Measurements from ENCODE around the gene CPLX3. TPM values are rescaled to one million over a fixed set of nuclear protein-coding genes. Genes with fewer than 3 reads are reported as not detected.

The CPLX3 gene
- total and polyA plus RNA-seq, 4 donors = 0.05 to 0.13 TPM; not detected in 2

DNA sequence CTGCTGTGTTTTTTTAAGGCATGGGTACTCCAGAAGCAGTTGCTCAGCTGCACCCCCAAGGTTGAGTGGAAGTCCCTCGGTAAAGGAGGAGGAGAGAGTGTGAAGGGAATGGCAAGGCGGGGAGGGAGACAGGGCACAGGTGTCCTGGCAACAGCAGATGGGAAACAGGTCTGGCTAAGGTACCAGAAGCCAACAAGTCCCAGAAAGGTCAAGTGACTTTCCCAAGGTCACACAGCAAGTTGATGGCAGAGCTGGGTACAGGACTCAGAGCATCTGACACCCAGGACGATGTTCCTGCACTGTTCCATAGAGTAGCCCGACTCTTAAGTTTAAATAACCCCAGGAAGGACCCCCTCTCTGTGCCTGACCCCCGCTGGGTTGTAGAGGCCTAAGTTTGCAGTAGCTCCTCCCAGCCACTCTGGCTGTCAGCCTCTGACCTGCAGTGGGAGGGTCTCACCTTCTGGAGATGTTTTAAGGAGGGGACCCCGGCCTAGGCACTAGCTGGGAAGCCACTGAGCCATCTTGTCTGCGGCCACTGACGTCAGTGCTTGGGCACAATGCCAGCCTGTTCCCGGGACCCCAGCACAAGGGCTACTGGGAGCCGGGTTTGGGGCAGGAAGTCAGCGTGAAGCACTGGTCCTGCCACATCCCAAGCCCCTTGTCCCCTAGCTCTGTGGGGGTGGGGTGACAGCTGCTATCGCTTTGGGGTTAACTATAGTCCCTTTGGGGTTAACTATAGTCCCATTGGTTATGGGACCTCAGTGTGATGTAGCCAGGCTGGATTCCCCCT, 34.0 kb upstream of the CPLX3 start:
- WGBS, 2 donors = 66 to 67% methylated on average over 12 of the region's 12 CpGs
- DNase-seq = no peak
- Histone ChIP-seq H3K9me3 (ENCODE audit: control insufficient read depth, low read length) (no peaks in the 10 kb centered on the region), H3K27ac (ENCODE audit: low read depth in 1 of 2, low read length in 2 of 2) (no peak overlapping the region), H3K27me3 (ENCODE audit: control insufficient read depth in 1 of 2, insufficient read depth in 2 of 2, low read length in 1 of 2) (no peaks in the 10 kb centered on the region), H3K4me1 (ENCODE audit: control insufficient read depth in 1 of 2, insufficient read depth in 2 of 2, low read length in 2 of 2) (peaks cover 0 to 5% of the 10 kb centered on the region in 2 donors), H3K36me3 (ENCODE audit: control insufficient read depth in 1 of 2, insufficient read depth in 2 of 2, low read length in 1 of 2) (no peaks in the 10 kb centered on the region), H3K4me3 (ENCODE audit: low read length in 2 of 2) (no peak overlapping the region)
- no peak for ATAC-seq (ENCODE audit: low FRiP score)
- intact Hi-C loops (cut with DNase I) = no loop called here

- no peak overlapping the region for H3K4me3 ChIP-seq (ENCODE audit: low read length in 2 of 2)
- WGBS, 2 donors = 69 to 77% methylated on average over 12 of the region's 12 CpGs
- no peaks in the 10 kb centered on the region for H3K36me3 ChIP-seq (ENCODE audit: control insufficient read depth in 1 of 2, insufficient read depth in 2 of 2, low read length in 1 of 2)
- DNase-seq = no peak
- H3K4me1 ChIP-seq (ENCODE audit: control insufficient read depth in 1 of 2, insufficient read depth in 2 of 2, low read length in 2 of 2) = peaks cover 0 to 5% of the 10 kb centered on the region in 2 donors
- no peaks in the 10 kb centered on the region for H3K27me3 ChIP-seq (ENCODE audit: control insufficient read depth in 1 of 2, insufficient read depth in 2 of 2, low read length in 1 of 2)
- no peak for ATAC-seq (ENCODE audit: low FRiP score)
- no peak overlapping the region for H3K27ac ChIP-seq (ENCODE audit: low read depth in 1 of 2, low read length in 2 of 2)
- H3K9me3 ChIP-seq (ENCODE audit: control insufficient read depth, low read length) = no peaks in the 10 kb centered on the region
- intact Hi-C loops (cut with DNase I) = no loop called here
Observed at GRCh38 chr15:74793135-74794028, 33.0 kb upstream of the CPLX3 start.

DNA sequence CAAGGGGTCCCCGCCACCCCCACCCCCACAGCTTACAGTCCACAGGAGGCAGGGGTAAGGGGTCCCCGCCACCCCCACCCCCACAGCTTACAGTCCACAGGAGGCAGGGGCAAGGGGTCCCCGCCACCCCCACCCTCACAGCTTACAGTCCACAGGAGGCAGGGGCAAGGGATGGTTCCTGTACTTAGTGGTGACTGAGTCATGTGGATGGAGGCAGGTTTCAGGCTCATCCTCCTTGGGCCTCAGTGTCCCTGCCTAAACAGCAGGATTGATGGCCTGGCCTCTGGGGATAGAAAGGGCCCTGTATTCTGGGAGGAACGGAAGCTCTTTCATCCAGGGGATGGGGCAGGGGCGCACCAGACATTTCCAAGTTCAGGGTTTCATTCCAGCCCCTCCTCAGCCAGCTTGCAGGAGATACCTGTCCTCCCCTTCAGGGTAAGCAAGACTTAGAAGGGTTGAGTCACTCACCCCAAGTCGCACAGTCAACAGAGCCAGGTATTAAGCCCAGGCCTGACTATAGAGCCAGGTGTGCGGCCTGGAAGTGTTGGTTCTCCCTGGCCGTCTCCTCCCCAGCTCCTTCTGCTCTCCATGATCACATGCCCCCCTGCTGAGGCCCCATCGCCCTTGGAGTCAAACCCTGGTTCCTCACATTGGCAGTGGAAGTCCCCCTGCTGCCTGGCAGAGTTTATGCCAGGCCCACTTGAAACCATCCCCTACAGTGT, 32.0 kb upstream of the CPLX3 start:
- no peak overlapping the region for H3K27ac ChIP-seq (ENCODE audit: low read depth in 1 of 2, low read length in 2 of 2)
- ATAC-seq (ENCODE audit: low FRiP score) (no peak), DNase-seq (no peak)
- H3K27me3 ChIP-seq (ENCODE audit: control insufficient read depth in 1 of 2, insufficient read depth in 2 of 2, low read length in 1 of 2) = no peaks in the 10 kb centered on the region
- no peak overlapping the region for H3K4me3 ChIP-seq (ENCODE audit: low read length in 2 of 2)
- H3K36me3 ChIP-seq (ENCODE audit: control insufficient read depth in 1 of 2, insufficient read depth in 2 of 2, low read length in 1 of 2) = no peaks in the 10 kb centered on the region
- H3K4me1 ChIP-seq (ENCODE audit: control insufficient read depth in 1 of 2, insufficient read depth in 2 of 2, low read length in 2 of 2) = peaks cover 0 to 5% of the 10 kb centered on the region in 2 donors
- H3K9me3 ChIP-seq (ENCODE audit: control insufficient read depth, low read length) = no peaks in the 10 kb centered on the region
- whole genome bisulfite sequencing, 2 donors = 86 to 89% methylated on average over 7 to 8 of the region's 9 CpGs
- intact Hi-C loops (cut with DNase I) = no loop called here

DNA sequence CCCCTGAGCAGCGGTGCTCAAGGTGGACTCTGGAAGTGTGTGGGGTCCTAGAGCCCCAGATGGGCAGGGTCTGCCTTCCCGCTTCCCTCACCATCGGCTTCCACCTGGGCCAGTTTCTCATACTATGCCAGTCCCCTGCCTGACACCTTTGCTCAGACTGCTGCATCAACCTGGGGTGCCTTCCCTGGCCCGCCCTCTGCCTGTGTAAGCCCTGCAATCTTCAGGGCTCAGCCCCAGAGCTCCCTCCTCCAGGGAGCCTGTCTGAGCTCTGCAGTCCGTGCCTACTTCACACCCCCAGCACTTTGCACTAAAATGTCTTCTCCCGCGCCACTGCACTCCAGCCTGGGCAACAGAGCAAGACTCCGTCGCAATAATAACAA, 31.5 kb upstream of the CPLX3 start:
- intact Hi-C loops (cut with DNase I) = no loop called here
- Histone ChIP-seq H3K4me1 (ENCODE audit: control insufficient read depth in 1 of 2, insufficient read depth in 2 of 2, low read length in 2 of 2) (peaks cover 0 to 3% of the 10 kb centered on the region in 2 donors), H3K27ac (ENCODE audit: low read depth in 1 of 2, low read length in 2 of 2) (no peak overlapping the region), H3K4me3 (ENCODE audit: low read length in 2 of 2) (no peak overlapping the region), H3K27me3 (ENCODE audit: control insufficient read depth in 1 of 2, insufficient read depth in 2 of 2, low read length in 1 of 2) (no peaks in the 10 kb centered on the region), H3K36me3 (ENCODE audit: control insufficient read depth in 1 of 2, insufficient read depth in 2 of 2, low read length in 1 of 2) (no peaks in the 10 kb centered on the region), H3K9me3 (ENCODE audit: control insufficient read depth, low read length) (no peaks in the 10 kb centered on the region)
- ATAC-seq (ENCODE audit: low FRiP score) (no peak), DNase-seq (no peak)
- 88 to 91% methylated on average over 9 of the region's 9 CpGs for whole genome bisulfite sequencing, 2 donors

DNA sequence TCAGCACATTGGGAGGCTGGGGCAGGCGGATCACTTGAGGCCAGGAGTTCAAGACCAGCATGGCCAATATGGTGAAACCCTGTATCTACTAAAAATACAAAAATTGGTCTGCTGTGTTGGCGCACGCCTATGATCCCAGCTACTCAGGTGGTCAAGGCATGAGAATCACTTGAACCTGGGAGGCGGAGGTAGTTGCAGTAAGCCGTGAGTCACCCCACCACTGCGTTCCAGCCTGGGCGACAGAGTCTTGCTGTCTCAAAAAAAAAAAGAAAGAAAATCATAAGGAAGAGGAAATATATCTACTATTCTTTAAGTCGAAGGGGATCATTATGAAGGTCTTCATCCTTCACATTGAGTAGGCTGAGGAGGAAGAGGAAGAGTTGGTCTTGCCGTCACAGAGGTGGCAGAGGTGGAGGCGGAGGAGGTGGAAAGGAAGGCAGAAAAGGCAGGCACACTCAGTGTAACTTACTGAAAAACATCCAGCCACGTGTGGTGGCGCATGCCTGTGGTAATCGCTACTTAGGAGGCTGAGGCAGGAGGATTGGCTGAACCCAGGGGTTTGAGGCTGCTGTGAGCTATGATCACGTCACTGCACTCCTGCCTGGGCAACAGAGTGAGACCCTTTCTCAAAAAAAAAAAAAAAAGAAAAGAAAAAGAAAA, 30.3 kb upstream of the CPLX3 start:
- no peaks in the 10 kb centered on the region for H3K27me3 ChIP-seq (ENCODE audit: control insufficient read depth in 1 of 2, insufficient read depth in 2 of 2, low read length in 1 of 2)
- no peak for ATAC-seq (ENCODE audit: low FRiP score)
- WGBS, 2 donors = 90 to 91% methylated on average over 14 of the region's 14 CpGs
- no peak overlapping the region for H3K4me3 ChIP-seq (ENCODE audit: low read length in 2 of 2)
- H3K36me3 ChIP-seq (ENCODE audit: control insufficient read depth in 1 of 2, insufficient read depth in 2 of 2, low read length in 1 of 2) = no peaks in the 10 kb centered on the region
- no peaks in the 10 kb centered on the region for H3K9me3 ChIP-seq (ENCODE audit: control insufficient read depth, low read length)
- no peak overlapping the region for H3K27ac ChIP-seq (ENCODE audit: low read depth in 1 of 2, low read length in 2 of 2)
- no peak for DNase-seq
- H3K4me1 ChIP-seq (ENCODE audit: control insufficient read depth in 1 of 2, insufficient read depth in 2 of 2, low read length in 2 of 2) = no peaks in the 10 kb centered on the region
- intact Hi-C loops (cut with DNase I) = no loop called here

DNA sequence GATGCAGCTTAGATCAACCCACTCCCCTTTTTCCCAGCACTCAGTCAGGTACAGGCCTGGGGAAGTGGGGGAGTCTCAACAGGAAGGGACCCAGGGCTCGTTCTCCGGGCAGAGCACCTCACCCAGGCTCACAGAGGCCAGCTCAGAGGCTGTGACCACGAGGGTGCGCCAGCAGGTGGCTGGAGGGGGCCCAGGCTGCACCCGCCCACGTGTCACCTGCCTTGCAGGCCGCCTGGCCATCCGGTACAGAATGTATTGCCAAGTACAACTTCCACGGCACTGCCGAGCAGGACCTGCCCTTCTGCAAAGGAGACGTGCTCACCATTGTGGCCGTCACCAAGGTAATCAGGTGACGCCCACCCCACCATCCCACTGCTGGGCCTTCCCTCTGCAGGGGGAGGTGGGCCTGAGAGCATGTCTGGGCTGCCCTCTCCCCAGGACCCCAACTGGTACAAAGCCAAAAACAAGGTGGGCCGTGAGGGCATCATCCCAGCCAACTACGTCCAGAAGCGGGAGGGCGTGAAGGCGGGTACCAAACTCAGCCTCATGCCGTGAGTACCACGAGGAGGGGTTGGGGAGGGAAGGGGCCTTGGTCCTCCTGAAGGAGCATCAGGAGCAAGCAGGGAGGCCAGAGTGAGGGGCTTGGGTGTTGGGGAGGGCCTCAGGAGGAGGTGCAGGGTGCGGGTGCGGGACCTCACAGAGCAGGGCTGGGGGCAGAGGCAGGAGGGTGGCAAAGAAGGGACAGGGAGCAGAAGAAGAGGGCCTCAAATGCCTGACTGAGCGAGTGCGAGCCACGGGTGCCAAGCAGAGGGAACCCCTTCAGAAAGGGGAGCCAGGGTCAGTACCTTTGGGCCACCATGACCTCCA, 27.8 kb upstream of the CPLX3 start:
- WGBS, 2 donors = 77 to 78% methylated on average over 25 of the region's 25 CpGs
- Histone ChIP-seq H3K9me3 (ENCODE audit: control insufficient read depth, low read length) (no peaks in the 10 kb centered on the region), H3K4me1 (ENCODE audit: control insufficient read depth in 1 of 2, insufficient read depth in 2 of 2, low read length in 2 of 2) (no peaks in the 10 kb centered on the region), H3K36me3 (ENCODE audit: control insufficient read depth in 1 of 2, insufficient read depth in 2 of 2, low read length in 1 of 2) (peaks cover 0 to 1% of the 10 kb centered on the region in 2 donors), H3K27ac (ENCODE audit: low read depth in 1 of 2, low read length in 2 of 2) (no peak overlapping the region), H3K4me3 (ENCODE audit: low read length in 2 of 2) (no peak overlapping the region), H3K27me3 (ENCODE audit: control insufficient read depth in 1 of 2, insufficient read depth in 2 of 2, low read length in 1 of 2) (no peaks in the 10 kb centered on the region)
- no peak for ATAC-seq (ENCODE audit: low FRiP score)
- no peak for DNase-seq
- intact Hi-C loops (cut with DNase I) = no loop called here

DNA sequence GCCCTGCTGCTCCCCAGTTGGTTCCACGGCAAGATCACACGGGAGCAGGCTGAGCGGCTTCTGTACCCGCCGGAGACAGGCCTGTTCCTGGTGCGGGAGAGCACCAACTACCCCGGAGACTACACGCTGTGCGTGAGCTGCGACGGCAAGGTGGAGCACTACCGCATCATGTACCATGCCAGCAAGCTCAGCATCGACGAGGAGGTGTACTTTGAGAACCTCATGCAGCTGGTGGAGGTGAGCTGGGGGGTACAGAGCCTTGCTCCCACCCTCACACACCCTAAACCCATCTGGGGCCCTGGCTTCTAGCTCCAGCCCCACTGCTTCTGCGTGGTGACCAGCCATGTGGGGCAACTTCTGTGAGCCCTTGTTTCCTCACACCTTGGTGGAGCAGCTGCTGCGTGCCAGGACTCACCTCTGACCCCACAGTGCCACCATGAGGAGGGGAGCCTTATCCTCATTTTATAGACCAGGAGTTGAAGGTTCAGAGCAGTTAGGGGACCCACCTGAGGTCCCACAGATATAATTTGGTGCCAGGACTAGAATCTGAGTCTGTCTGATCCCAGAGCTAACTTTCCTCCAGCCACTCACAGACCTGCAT, 27.1 kb upstream of the CPLX3 start:
- DNase-seq (no peak), ATAC-seq (ENCODE audit: low FRiP score) (no peak)
- Histone ChIP-seq H3K9me3 (ENCODE audit: control insufficient read depth, low read length) (no peaks in the 10 kb centered on the region), H3K4me3 (ENCODE audit: low read length in 2 of 2) (no peak overlapping the region), H3K36me3 (ENCODE audit: control insufficient read depth in 1 of 2, insufficient read depth in 2 of 2, low read length in 1 of 2) (peaks cover 0 to 1% of the 10 kb centered on the region in 2 donors), H3K27ac (ENCODE audit: low read depth in 1 of 2, low read length in 2 of 2) (no peak overlapping the region), H3K27me3 (ENCODE audit: control insufficient read depth in 1 of 2, insufficient read depth in 2 of 2, low read length in 1 of 2) (no peaks in the 10 kb centered on the region), H3K4me1 (ENCODE audit: control insufficient read depth in 1 of 2, insufficient read depth in 2 of 2, low read length in 2 of 2) (no peaks in the 10 kb centered on the region)
- WGBS, 2 donors = 86 to 87% methylated on average over 16 of the region's 16 CpGs
- intact Hi-C loops (cut with DNase I) = no loop called here

Measured in aorta (tissue), 5 donors.